GM19395 (cell line): ENCODE measurements around the gene OR2AT4.

Source experiments
- ATAC-seq: cut with Tn5 transposase; IDR thresholded peaks from one replicate; pipeline ENCODE4 v1.9.1; 2021; ENCODE audit warnings: mild to moderate bottlenecking, moderate library complexity; ENCODE audit not compliant: unreplicated experiment

Gene OR2AT4

DNA sequence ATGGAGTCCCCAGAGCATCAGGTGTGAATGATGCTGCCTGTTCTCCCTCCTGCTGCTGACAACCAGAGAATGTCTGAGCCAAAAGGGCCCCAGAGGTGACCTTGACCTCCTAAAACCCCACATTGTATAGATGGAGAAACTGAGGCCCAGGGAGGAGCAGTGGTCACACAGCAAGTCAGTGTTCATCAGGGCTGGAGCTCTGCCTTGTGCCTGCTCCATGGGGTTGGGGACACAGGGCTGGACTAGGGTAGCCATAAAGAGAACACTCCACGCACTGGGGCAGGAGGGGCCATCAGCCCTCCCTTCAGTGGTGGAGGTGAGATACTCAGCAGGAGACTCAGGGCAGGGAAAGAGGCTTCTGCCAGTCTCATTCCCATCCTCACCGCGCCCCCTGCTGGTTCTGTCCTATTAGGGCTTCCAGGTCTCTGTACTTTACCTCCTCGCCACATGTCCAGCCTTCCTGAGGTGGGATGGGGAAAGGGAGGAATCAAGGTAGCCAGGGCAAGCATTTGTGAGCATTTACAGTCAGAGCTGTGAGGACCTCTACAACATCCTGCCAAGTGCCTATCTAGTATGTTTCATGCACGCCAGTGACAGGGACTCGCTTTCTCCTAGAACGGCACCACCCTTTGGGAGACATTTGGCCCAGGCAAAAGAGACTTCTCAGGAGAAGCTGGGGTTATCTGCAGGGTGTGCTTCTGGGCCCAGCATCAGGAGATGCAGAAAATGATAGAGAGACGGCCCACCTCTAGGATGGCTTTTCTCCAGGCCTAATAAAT lies 64.7 kb downstream of the OR2AT4 start:
- ATAC-seq, result no peak
